HepG2 (cell line): Measurements from ENCODE around the gene ACVR2A. TPM values are rescaled to one million over a fixed set of nuclear protein-coding genes. Genes with fewer than 3 reads are reported as not detected.

ENCODE experiments used
- ELF4 ChIP-seq: sonication (generic); formaldehyde crosslinking; IDR thresholded peaks from 2 replicates; pipeline ENCODE4 v1.5.0; 2020; ENCODE audit warnings: missing genetic modification reagents, mild to moderate bottlenecking, moderate library complexity, borderline replicate concordance
- FOXO1 ChIP-seq: sonication (generic); formaldehyde crosslinking; IDR thresholded peaks from 2 replicates; pipeline ENCODE4 v1.4.0; 2020; ENCODE audit warnings: missing genetic modification reagents
- ISL2 ChIP-seq: sonication (generic); formaldehyde crosslinking; IDR thresholded peaks from 2 replicates; pipeline ENCODE4 v1.5.0; 2020; ENCODE audit warnings: missing genetic modification reagents
- KDM6A ChIP-seq: IDR thresholded peaks from 2 replicates; pipeline ENCODE4 v1.6.1; 2016; ENCODE audit warnings: low read depth
- MBD4 ChIP-seq: IDR thresholded peaks from 2 replicates; pipeline ENCODE4 v1.6.1; 2012; ENCODE audit warnings: low read length, inconsistent platforms, borderline replicate concordance
- NR2C2 ChIP-seq: sonication (generic); formaldehyde crosslinking; IDR thresholded peaks from 2 replicates; pipeline ENCODE4 v1.4.0; 2020; ENCODE audit warnings: missing genetic modification reagents, mild to moderate bottlenecking, moderate library complexity, borderline replicate concordance
- SMAD1 ChIP-seq: sonication (generic); formaldehyde crosslinking; IDR thresholded peaks from 2 replicates; pipeline ENCODE4 v1.4.0; 2020; ENCODE audit warnings: missing genetic modification reagents, low read depth, mild to moderate bottlenecking, borderline replicate concordance
- ZNF143 ChIP-seq: sonication (generic); formaldehyde crosslinking; IDR thresholded peaks from 2 replicates; pipeline ENCODE4 v1.4.0; 2020; ENCODE audit warnings: missing genetic modification reagents
- ZNF260 ChIP-seq: sonication (generic); formaldehyde crosslinking; IDR thresholded peaks from 2 replicates; pipeline ENCODE4 v1.4.0; 2020; ENCODE audit warnings: missing genetic modification reagents, low read depth, mild to moderate bottlenecking, borderline replicate concordance
- ZNF431 ChIP-seq: sonication (generic); formaldehyde crosslinking; IDR thresholded peaks from 2 replicates; pipeline ENCODE4 v1.9.0; 2022; ENCODE audit warnings: missing genetic modification reagents, low read depth, mild to moderate bottlenecking, borderline replicate concordance
- polyA plus RNA-seq, 8 experiments: library from polyadenylated mRNA; depleted of rRNA in 3 of 8; stranded (reverse) in 7 of 8; unstranded in 1 of 8; fragments of >200 nt; fragmentation: Illumina TruSeq in 4 of 8; extraction: Trizol in 4 of 8; gene quantifications; 2 replicates each; pipeline versions ENCODE4 v1.2.1 to v1.2.3, GENCODE V29; 2011 to 2016; ENCODE audit warnings: low read depth in 4 of 8, missing spikeins in 1 of 8, mixed read lengths in 1 of 8; ENCODE audit not compliant: insufficient read depth in 1 of 8
- total RNA-seq, 5 experiments: library from RNA; depleted of rRNA; stranded (reverse); fragments of >200 nt; fragmentation: Illumina TruSeq; extraction: Trizol; gene quantifications; 2 replicates each; pipeline ENCODE4 v1.2.3, GENCODE V29; 2016; ENCODE audit warnings: low read depth in 1 of 5
- TF ChIP-seq, protein P1 (sequence below): sonication (generic); formaldehyde crosslinking; IDR thresholded peaks from 2 replicates; pipeline ENCODE4 v1.4.0; 2020; ENCODE audit warnings: missing genetic modification reagents
- TF ChIP-seq, protein P2 (sequence below): sonication (generic); formaldehyde crosslinking; IDR thresholded peaks from 2 replicates; pipeline ENCODE4 v1.5.0; 2020; ENCODE audit warnings: missing genetic modification reagents
- TF ChIP-seq, protein P3 (sequence below): sonication (generic); formaldehyde crosslinking; IDR thresholded peaks from 2 replicates; pipeline ENCODE4 v1.5.0; 2020; ENCODE audit warnings: mild to moderate bottlenecking, missing genetic modification reagents, borderline replicate concordance

The ACVR2A gene
- total and polyA plus RNA-seq, 2 of the 13 experiments (the other 11 are each of a cell fraction or from before 2014, with no cell fraction given) = 8.3 to 18.0 TPM

DNA sequence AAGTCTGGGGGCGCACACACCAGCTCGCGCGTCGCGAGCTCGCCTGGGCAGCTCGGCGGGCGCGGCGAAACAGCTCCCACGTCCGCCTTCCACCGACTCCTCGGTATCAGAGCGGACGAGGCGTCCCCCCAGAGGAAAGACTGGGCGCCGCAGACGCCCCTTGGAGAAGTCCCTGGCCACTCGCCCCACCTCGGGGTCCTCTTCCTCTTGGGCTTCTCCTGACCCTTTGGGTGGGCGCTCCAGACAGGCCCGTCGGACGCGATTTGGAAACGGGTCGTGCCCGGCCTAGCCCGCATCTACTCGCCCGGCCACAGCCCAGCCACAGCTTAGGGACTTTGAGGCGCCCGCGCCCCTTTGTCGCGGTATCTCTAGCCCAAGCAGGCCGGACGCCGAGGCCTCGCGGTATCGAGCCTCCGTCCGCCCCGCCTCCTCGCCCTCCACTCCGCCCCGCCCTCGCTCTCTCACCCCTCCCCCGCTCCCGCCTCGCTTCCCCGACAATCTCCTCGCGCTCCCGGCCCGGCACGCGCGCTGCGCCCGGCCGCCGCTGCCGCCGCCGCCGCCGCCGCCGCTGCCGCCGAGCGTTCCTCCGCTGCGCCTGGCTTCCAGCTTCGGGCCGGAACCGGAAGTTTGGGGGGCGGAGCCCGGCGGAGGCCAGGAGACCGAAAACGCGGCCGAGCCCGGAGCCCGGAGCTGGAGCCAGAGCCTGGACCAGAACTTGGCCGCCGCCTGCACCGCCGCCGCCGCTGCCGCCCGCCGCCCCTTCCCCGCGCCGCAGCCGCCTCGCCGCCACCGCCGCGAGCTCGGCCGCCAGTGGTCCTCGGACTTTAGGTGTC lies 749 bp upstream of the ACVR2A start (continued):
- TF ChIP-seq, protein P1, sequence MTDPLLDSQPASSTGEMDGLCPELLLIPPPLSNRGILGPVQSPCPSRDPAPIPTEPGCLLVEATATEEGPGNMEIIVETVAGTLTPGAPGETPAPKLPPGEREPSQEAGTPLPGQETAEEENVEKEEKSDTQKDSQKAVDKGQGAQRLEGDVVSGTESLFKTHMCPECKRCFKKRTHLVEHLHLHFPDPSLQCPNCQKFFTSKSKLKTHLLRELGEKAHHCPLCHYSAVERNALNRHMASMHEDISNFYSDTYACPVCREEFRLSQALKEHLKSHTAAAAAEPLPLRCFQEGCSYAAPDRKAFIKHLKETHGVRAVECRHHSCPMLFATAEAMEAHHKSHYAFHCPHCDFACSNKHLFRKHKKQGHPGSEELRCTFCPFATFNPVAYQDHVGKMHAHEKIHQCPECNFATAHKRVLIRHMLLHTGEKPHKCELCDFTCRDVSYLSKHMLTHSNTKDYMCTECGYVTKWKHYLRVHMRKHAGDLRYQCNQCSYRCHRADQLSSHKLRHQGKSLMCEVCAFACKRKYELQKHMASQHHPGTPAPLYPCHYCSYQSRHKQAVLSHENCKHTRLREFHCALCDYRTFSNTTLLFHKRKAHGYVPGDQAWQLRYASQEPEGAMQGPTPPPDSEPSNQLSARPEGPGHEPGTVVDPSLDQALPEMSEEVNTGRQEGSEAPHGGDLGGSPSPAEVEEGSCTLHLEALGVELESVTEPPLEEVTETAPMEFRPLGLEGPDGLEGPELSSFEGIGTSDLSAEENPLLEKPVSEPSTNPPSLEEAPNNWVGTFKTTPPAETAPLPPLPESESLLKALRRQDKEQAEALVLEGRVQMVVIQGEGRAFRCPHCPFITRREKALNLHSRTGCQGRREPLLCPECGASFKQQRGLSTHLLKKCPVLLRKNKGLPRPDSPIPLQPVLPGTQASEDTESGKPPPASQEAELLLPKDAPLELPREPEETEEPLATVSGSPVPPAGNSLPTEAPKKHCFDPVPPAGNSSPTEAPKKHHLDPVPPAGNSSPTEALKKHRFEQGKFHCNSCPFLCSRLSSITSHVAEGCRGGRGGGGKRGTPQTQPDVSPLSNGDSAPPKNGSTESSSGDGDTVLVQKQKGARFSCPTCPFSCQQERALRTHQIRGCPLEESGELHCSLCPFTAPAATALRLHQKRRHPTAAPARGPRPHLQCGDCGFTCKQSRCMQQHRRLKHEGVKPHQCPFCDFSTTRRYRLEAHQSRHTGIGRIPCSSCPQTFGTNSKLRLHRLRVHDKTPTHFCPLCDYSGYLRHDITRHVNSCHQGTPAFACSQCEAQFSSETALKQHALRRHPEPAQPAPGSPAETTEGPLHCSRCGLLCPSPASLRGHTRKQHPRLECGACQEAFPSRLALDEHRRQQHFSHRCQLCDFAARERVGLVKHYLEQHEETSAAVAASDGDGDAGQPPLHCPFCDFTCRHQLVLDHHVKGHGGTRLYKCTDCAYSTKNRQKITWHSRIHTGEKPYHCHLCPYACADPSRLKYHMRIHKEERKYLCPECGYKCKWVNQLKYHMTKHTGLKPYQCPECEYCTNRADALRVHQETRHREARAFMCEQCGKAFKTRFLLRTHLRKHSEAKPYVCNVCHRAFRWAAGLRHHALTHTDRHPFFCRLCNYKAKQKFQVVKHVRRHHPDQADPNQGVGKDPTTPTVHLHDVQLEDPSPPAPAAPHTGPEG (CRISPR knock-in tag) = peak; percentile 91
- TF ChIP-seq KDM6A (CRISPR knock-in tag) (no peak), ELF4 (CRISPR knock-in tag) (no peak), NR2C2 (CRISPR knock-in tag) (peak; percentile 35; the same call in 1 of the 2 replicates), ZNF260 (CRISPR knock-in tag) (peak; percentile 86; the same call in 1 of the 2 replicates), ISL2 (CRISPR knock-in tag) (peak; percentile 70), SMAD1 (CRISPR knock-in tag) (peak; percentile 86; the same call in 1 of the 2 replicates), MBD4 (no peak), FOXO1 (CRISPR knock-in tag) (peak; percentile 20; the same call in 1 of the 2 replicates), ZNF143 (0 out of 2 replicates have a peak, but pooled peaks have one; percentile 32), ZNF431 (CRISPR knock-in tag) (peak; percentile 58; the same call in 1 of the 2 replicates)
- TF ChIP-seq, protein P2, sequence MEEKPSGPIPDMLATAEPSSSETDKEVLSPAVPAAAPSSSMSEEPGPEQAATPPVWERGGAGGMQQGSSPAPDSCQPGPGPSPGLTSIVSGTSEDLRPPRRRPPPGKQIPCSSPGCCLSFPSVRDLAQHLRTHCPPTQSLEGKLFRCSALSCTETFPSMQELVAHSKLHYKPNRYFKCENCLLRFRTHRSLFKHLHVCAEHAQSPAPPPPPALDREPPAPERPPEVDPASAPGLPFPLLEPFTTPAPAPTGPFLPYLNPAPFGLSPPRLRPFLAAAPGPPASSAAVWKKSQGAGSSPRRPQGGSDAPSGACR (CRISPR knock-in tag) = 0 out of 2 replicates have a peak, but pooled peaks have one; percentile 16
- TF ChIP-seq, protein P3, sequence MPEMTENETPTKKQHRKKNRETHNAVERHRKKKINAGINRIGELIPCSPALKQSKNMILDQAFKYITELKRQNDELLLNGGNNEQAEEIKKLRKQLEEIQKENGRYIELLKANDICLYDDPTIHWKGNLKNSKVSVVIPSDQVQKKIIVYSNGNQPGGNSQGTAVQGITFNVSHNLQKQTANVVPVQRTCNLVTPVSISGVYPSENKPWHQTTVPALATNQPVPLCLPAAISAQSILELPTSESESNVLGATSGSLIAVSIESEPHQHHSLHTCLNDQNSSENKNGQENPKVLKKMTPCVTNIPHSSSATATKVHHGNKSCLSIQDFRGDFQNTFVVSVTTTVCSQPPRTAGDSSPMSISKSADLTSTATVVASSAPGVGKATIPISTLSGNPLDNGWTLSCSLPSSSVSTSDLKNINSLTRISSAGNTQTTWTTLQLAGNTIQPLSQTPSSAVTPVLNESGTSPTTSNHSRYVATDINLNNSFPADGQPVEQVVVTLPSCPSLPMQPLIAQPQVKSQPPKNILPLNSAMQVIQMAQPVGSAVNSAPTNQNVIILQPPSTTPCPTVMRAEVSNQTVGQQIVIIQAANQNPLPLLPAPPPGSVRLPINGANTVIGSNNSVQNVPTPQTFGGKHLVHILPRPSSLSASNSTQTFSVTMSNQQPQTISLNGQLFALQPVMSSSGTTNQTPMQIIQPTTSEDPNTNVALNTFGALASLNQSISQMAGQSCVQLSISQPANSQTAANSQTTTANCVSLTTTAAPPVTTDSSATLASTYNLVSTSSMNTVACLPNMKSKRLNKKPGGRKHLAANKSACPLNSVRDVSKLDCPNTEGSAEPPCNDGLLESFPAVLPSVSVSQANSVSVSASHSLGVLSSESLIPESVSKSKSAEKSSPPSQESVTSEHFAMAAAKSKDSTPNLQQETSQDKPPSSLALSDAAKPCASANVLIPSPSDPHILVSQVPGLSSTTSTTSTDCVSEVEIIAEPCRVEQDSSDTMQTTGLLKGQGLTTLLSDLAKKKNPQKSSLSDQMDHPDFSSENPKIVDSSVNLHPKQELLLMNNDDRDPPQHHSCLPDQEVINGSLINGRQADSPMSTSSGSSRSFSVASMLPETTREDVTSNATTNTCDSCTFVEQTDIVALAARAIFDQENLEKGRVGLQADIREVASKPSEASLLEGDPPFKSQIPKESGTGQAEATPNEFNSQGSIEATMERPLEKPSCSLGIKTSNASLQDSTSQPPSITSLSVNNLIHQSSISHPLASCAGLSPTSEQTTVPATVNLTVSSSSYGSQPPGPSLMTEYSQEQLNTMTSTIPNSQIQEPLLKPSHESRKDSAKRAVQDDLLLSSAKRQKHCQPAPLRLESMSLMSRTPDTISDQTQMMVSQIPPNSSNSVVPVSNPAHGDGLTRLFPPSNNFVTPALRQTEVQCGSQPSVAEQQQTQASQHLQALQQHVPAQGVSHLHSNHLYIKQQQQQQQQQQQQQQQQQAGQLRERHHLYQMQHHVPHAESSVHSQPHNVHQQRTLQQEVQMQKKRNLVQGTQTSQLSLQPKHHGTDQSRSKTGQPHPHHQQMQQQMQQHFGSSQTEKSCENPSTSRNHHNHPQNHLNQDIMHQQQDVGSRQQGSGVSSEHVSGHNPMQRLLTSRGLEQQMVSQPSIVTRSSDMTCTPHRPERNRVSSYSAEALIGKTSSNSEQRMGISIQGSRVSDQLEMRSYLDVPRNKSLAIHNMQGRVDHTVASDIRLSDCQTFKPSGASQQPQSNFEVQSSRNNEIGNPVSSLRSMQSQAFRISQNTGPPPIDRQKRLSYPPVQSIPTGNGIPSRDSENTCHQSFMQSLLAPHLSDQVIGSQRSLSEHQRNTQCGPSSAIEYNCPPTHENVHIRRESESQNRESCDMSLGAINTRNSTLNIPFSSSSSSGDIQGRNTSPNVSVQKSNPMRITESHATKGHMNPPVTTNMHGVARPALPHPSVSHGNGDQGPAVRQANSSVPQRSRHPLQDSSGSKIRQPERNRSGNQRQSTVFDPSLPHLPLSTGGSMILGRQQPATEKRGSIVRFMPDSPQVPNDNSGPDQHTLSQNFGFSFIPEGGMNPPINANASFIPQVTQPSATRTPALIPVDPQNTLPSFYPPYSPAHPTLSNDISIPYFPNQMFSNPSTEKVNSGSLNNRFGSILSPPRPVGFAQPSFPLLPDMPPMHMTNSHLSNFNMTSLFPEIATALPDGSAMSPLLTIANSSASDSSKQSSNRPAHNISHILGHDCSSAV (CRISPR knock-in tag) = 0 out of 2 replicates have a peak, but pooled peaks have one; percentile 60
